Measurements from ENCODE around the gene RPS15.

The RPS15 gene

GRCh38 chr19:1401889-1402217 lies 36.3 kb upstream of the RPS15 start:
- DNase-seq (ENCODE audit: low read depth in 2 of 2): no peak

GRCh38 chr19:1402411-1403070 lies 35.7 kb upstream of the RPS15 start:
- no peak for DNase-seq (ENCODE audit: low read depth in 2 of 2)

- peak; percentile 98 to 99 for DNase-seq (ENCODE audit: low read depth in 2 of 2)
These were observed 31.2 kb upstream of the RPS15 start for GRCh38 chr19:1406774-1407527.

GRCh38 chr19:1407528-1408299 lies 30.5 kb upstream of the RPS15 start, which contains the start of gene DAZAP1:
TSS of gene DAZAP1 (plus strand) at chr19:1407586. CDS start at chr19:1407774, 188 bp downstream.
- no peak for DNase-seq (ENCODE audit: low read depth in 2 of 2)

GRCh38 chr19:1408300-1409203 lies 29.6 kb upstream of the RPS15 start:
- peak in 1 of 2 donors; percentile 30 for DNase-seq (ENCODE audit: low read depth in 2 of 2)

GRCh38 chr19:1409204-1410005 lies 28.8 kb upstream of the RPS15 start:
- DNase-seq (ENCODE audit: low read depth in 2 of 2): no peak

GRCh38 chr19:1410136-1410786 lies 27.9 kb upstream of the RPS15 start:
- no peak for DNase-seq (ENCODE audit: low read depth in 2 of 2)

- no peak for DNase-seq (ENCODE audit: low read depth in 2 of 2)
These were observed 27.4 kb upstream of the RPS15 start for GRCh38 chr19:1410789-1411188.

- DNase-seq (ENCODE audit: low read depth in 2 of 2): no peak
These were observed 26.7 kb upstream of the RPS15 start for GRCh38 chr19:1411255-1412191.

GRCh38 chr19:1412323-1412923 lies 25.8 kb upstream of the RPS15 start:
- no peak for DNase-seq (ENCODE audit: low read depth in 2 of 2)

- DNase-seq (ENCODE audit: low read depth in 2 of 2): no peak
These were observed 25.0 kb upstream of the RPS15 start for GRCh38 chr19:1412995-1413800.

- DNase-seq (ENCODE audit: low read depth in 2 of 2): no peak
These were observed 22.0 kb upstream of the RPS15 start for GRCh38 chr19:1416014-1416841.

- no peak for DNase-seq (ENCODE audit: low read depth in 2 of 2)
These were observed 21.1 kb upstream of the RPS15 start for GRCh38 chr19:1417145-1417544.

- DNase-seq (ENCODE audit: low read depth in 2 of 2): no peak
These were observed 20.3 kb upstream of the RPS15 start for GRCh38 chr19:1417681-1418495.

- DNase-seq (ENCODE audit: low read depth in 2 of 2): no peak
These were observed 19.8 kb upstream of the RPS15 start for GRCh38 chr19:1418496-1418775.

All from activated CD4-positive, alpha-beta T cell treated with anti-CD3 and anti-CD28 coated beads for 24 hours (primary cell).